A172 (cell line): ENCODE results near the gene EIF2S2. TPM values are rescaled to one million over a fixed set of nuclear protein-coding genes. Genes with fewer than 3 reads are reported as not detected.

ENCODE experiments used
- DNase-seq: peaks from one replicate; pipeline ENCODE4 v3.0.0-alpha.2; 2015; ENCODE audit warnings: low spot score
- total RNA-seq: library from RNA; depleted of rRNA; stranded (reverse); fragments of >200 nt; shearing (Covaris generic); gene quantifications from 2 replicates; pipeline ENCODE4 v1.2.3, GENCODE V29; 2014

The EIF2S2 gene
- total RNA-seq, 1 experiment from 2014 or later, result 203 TPM

DNA sequence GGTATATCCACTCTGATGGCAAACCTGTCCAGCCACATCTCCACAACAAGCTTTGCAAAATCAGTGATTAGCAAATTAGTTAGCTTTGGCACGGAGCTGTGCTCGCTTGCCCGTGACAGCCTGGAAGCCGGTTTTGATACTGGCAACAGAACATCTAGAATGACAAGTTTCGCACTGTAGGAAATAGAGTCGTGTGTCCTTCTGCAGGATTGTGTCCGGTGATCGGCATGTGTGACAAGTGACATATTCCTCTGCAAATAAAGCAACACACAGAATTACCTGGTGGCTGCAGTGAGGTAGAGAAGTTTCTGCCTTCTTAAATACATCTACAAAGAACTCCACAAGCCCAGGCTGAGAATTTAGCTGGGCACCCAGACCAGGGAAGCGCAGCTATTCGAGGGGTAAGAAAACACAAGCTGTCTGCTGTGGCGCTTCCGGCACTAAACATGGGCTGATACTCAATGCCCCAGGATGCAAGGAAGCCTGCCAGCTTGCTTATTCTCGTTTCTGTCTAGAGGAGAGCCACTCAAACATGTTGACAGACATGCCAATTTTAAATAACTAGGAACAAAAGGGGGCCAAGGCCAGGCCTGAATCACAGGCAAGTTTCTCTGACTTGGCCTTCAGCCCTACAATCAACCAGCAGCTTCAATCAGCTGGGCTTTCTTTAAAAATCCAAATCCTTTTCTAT lies 22.2 kb downstream of the EIF2S2 start:
- DNase-seq, result no peak

DNA sequence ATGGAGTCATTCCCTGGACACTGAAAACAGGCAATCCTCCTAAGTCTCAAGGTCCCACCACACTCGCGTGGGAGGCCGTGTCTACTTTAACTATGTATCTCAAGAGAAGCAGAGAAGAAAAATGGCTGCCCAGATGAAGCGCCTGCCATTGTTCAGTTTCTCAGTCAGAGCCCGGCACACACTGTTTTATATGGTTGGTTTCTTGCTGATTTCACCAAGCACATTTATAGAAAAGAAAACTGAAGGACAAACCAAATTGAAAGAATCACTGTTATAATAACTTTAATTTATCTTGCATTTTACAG lies 22.9 kb downstream of the EIF2S2 start:
- DNase-seq, result no peak

DNA sequence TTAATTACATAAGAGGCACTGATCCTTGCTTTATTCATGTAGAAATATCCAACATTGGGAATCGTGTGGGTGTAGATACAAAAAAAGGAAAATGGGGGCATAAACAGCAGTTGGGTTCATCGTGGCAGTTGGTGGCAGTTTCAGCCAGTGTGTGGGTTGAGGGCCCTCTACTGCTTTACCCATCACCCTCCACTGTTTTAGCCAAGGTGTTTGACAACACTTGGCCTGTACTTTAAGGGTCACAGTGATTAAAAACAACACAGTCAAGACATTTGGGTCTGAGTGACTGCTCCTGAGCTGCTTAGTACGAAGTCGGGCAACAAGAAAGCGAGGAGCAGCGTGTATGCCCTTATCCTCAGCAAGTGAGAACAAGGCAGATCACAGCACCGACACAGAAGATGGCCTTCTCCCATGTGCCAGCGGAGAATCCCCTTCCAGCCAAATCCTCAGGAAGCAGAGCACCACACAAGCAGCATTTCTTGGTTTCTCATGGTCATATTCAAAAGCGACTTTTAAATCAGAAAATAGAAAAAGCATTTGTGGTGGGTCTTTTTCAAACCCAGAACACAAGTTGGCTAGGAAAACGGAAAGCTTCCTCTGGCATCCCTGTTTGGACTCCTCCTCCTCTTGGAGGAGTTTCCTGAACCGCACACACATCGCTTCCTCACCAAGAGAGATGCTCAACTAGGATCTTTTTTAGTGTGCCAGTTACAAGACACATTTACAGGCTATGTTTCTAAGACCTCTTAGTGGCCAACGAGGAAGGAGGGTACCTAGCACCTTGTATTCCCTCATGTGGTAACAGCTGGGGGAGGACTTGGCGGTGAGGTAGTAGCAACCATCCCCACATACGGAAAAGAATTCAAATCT lies 23.5 kb downstream of the EIF2S2 start:
- DNase-seq, result no peak

DNA sequence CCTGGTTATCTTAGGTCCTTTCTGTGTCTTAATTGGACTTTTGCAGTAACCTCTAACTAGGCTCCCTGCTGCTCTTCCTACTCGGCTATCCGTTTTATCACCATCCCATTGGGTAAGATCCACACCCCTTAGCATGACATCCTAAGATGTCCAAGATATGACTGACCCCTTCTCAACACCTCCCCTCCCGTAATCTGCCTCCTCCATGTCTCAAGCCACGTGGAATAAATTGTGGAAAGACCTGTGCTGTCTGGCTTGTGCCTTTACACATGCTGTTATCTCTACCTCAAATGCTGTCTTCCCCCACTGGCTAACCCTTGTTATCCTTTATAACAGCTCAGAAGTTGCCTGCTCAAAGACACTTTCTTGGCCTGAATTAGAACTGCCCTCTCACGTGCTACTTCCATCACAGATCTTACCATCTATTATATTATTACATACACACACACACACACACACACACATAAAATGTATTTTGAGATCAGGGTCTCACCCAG lies 26.5 kb downstream of the EIF2S2 start:
- no peak for DNase-seq

DNA sequence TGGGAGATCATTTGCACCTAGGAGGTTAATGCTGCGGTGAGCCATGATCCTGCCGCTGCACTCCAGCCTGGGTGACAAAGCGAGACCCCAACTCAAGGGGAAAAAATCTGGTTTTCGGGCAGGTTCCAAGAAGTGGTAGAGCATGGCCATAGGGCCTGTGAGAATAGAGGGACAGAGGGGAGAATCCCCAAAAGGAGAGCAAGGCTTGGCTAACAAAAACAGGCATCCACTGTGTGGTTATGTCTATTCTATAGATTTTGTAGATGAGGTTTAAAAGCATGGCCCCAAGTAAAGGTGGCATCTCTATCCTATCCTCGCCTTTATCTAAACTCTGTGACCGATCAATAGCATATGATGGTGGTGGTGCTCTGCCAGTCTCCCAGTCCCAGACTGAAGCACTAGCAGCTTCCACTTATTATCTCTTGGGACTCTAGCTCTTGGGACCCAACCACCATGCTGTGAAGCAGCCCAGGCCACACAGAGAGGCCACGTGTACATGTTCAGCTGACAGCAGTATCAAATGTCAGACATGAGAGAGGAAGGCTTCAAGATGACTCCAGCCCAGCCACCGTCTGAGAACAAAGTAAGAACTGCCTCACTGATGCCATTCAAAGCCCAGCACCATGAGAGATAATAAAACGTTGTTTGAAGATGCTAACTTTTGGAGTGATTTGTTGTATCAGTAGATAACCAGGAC lies 27.7 kb downstream of the EIF2S2 start:
- no peak for DNase-seq

DNA sequence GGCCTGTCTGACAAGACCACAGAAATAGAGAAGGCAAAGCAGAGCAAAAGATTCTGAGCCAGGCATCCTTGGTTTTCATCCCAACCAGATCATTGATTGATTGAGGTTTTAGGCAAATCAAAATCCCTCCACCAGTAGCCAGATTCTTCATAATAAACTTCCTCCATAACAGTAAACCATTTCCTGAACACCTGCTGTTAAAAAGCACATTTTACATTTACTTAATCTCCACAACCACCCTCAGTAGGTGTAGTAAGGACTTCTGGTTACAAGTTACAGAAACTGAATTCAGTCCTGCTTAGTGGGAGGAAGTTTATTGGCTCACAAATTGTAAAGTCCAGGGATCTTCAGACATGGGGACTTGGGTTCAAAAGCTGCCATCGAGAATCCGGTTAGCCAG lies 28.3 kb downstream of the EIF2S2 start:
- no peak for DNase-seq

DNA sequence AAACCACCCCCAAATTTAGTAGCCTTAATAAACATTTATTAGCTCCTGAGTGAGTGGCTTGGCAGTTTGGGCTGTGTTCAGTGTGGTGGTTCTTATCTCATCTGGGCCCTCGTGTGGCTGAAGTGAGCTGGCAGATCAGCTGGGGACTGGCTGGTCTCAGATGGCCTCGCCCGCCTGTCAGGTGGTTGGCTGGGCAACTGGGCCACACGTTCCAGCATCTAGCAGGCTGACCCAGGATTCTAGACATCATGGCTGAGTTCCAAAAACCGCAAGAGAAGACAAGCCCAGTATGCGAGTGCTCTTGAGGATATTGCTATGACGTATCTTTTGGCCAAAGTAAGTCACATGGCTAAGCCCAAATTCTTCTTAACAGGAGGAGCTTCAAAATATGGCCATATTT lies 28.9 kb downstream of the EIF2S2 start:
- DNase-seq, result peak; percentile 98

DNA sequence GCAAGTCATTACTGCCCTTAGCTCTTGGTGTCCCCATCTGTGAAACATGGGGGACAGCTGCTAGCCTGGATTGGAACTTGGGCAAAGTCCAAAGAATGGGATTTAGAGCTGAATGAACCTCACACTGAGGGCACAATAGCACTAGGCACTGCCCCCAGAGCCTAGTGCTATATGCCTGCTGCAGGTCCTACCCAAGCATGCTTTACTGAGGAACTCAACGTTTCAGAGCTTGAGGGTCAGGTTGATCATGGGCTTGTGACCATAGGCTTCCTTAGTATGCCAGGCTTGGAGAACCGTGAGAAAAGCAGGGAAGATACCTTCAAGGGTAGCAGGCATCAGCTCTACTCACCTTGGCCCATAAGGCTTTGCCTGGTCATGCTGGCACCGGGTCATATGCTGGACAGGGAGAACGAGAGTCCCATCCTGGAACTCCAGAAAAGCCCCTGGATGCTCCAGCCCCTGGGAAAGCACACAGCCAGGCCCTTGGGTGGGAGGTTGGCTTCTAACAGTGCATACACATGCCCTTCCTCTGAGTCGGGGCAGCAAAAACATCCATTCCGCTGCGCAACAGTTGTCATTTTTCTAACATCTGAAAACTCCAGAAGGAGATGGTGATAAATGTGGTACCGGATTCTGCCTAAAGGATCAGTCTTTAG lies 29.7 kb downstream of the EIF2S2 start:
- no peak for DNase-seq

DNA sequence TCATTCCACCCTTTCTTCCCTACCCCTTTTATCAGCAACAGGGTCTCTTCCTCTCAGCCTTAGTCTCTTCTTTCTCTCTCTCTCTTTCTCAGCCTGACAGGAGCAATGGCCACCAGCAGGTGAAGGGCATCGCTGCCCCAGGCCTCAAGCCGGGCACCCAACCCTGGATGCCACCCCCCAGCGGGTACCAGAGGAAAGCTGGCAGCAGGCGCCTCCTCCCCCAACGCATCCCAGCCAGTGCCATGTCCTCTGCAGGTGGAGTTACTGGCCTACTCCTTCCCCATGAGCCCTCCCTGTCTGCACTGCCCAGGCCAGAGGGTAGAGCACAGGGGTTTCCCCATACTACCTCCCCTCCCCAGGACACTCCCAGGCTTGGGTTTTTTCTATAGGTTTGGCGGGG lies 32.2 kb downstream of the EIF2S2 start:
- no peak for DNase-seq

DNA sequence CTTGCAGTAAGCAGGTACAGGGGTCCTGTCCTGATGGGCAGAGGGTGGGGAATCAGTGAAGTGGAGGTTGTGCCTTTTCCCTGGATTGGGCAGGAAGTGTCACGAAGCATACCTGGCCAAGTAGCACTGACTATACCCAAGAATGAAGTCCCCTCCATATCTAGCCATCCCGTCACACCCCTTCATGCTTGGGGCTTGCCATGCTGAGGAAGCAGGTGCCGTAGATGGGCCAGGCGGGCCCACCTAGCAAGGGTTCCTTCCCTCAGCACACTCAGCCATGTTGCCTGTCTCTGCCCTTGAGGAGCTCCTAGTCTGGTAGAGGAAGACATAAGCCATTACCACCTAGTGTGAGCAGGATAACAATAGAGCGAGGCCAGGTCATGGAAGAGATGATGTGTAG lies 33.5 kb downstream of the EIF2S2 start:
- no peak for DNase-seq

DNA sequence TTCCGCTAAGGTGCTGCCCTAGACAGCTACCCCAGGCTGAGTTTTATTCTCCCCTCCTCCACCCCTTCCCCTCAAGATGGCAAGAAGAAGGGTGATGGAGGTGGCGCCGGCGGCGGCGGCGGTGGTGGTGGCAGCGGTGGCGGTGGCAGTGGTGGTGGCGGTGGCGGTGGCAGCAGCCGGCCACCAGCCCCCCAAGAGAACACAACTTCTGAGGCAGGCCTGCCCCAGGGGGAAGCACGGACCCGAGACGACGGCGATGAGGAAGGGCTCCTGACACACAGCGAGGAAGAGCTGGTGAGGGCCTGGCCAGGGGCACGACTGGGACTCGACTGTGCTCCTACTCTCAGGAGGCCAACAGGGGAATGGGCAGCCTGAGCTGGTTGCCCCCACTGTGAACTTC lies 35.1 kb downstream of the EIF2S2 start:
- DNase-seq, result no peak

DNA sequence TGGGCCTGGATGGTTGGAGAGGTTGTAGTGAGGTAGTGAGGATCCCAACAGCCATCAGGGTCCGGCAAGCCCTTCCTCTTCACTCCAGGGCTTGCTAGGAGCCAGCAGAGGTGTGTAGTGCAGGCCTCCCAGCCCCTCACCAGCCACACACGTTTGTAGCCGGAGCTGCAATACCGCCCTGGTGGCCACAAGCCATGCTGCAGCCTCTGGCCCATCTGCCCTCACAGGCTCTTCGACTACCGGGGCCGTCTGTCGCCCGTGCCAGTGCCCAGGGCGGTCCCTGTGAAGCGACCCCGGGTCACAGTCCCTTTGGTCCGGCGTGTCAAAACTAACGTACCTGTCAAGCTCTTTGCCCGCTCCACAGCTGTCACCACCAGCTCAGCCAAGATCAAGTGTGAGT lies 36.4 kb downstream of the EIF2S2 start:
- no peak for DNase-seq

DNA sequence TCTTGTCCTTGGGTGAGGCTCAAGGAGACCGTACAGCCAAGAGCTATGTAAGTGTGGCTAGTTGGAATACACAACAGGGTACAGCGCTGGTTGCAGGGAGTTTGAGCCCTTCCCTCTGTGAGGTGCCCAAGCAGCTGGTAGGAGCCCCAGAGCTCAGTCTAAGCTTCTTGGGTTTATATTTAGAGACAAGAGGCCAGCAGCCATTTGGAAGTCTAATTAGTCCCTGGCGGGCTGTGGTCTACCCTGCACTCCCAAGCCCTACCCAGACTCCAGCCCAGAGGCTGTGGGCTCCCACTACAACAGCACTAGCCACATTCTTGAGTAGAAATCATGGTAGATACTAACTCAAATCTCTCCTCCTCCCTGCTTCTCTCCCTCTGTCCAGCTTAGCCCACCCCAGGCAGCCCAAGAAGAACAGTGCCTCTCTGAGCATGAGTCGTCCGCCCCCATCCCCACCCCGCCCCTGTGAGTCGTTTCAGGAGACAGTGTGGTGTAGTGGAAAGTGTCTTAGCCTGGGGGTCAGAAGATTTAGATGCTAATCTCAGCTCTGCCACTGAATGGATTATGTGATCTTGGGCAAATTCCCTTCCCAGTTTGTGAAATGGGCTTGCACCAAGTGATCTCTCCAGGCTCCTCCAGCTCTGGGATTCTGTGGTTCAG lies 37.8 kb downstream of the EIF2S2 start:
- DNase-seq, result no peak

DNA sequence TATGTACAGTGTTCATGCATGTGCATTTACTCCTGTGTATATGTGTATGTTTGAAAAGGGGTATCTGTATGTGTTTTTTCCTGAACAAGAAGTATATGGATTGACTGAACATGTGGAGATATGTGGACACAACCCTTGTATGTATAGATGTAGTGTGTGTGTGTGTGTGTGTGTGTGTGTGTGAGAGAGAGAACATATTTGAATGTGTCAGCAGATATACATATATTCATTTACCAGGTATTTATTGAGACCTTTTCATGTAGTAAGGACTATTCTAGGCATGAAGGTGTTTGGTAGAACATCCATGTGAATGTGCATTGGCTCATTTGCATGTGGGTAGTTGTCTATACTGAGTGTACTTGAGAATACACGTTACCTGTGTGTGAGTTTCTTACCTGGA lies 39.3 kb downstream of the EIF2S2 start:
- DNase-seq, result no peak

DNA sequence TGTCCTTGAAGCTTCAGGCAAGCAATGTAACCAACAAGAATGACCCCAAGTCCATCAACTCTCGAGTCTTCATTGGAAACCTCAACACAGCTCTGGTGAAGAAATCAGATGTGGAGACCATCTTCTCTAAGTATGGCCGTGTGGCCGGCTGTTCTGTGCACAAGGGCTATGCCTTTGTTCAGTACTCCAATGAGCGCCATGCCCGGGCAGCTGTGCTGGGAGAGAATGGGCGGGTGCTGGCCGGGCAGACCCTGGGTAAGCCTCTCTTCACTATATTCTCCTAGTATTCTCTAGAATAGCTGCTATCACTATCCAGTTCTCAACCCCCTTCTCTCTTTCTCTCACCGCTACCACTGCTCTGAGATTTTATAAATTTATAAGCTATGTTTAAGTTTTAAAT lies 40.0 kb downstream of the EIF2S2 start:
- no peak for DNase-seq

DNA sequence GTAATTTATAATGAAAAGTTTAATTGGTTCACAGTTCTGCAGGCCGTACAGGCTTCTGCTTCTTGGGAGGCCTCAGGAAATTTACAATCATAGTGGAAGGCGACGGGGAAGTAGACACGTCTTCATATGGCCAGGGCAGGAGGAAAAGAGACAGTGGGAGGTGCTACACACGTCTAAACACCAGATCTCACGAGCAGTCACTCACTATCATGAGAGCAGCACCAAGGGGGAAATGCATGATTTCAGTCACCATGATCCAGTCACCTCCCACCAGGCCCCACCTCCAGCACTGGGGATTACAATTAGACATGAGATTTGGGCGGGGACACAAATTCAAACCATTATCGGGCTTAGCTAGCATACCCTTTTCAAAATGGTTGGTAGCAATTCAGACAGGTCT lies 41.2 kb downstream of the EIF2S2 start:
- DNase-seq, result no peak

DNA sequence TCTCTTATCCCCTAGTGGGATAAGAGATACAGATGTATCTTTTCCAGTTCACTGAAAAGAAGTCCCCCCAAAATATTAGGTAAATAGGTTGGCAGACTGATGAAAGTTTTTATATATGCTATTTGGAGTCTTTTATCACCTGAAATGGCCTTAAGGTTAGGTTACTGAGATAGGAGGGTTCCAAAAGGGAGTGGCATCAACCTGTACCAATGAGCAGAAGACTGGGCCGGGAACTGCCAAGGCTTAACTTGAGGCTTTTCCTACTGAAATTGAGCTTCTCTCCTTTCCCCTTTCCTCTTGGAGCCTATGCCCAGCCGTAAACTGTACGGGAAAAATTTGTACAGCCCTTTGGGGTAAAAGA lies 42.0 kb downstream of the EIF2S2 start:
- DNase-seq, result no peak

DNA sequence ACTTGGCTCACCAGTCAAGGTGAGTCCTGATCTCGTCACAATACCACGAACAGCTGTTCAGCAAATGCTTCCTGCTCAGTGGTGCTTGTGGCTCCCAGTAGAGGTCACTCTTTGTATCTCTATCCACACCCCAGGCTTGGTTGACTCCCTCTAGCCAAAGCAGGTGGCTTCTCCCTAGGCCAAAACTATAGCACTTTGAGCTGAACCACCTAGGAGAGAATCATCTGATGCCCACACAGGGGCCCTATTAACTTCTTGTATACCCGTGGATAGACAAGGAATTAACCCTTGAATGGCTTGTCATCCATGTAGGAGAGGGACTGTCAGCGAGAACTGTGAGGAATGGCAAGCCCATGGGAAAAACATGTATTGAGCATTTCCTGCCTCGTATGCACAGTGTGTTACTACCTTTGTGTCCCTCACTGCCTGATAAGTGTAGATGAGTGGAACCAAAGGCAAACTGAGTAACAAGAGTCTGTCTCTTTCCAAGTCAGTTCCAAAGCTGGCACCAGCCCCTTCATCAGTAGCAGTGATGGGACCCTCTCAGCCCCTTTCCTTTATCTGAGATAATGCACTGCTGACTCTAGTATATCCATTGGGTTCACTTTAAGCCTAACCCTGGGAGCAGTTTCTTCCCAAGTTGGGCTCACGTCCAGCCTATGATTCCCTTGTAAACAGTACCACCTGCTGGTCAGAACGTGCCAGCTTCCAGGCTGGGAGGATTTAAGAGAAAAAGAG lies 42.5 kb downstream of the EIF2S2 start:
- DNase-seq, result peak; percentile 71

DNA sequence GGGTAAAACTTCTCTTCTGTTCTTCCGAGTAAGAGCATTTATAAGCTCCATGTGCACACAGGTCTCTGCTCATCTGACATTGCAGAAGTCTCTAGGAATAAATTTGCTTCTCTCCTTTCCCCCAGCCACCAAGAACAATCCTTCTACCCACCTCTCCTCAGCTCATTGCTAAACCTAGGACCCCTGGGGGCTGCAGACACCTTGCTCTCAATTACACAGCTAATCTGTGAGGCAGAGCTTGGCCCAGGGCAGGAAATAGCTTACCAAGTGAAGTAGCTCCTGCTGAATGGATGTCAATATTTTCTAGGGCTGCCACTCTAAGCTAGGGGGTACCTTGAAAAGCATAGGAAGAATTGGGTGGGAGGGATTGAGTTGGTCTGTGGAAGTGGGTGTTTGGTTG lies 44.0 kb downstream of the EIF2S2 start:
- no peak for DNase-seq

DNA sequence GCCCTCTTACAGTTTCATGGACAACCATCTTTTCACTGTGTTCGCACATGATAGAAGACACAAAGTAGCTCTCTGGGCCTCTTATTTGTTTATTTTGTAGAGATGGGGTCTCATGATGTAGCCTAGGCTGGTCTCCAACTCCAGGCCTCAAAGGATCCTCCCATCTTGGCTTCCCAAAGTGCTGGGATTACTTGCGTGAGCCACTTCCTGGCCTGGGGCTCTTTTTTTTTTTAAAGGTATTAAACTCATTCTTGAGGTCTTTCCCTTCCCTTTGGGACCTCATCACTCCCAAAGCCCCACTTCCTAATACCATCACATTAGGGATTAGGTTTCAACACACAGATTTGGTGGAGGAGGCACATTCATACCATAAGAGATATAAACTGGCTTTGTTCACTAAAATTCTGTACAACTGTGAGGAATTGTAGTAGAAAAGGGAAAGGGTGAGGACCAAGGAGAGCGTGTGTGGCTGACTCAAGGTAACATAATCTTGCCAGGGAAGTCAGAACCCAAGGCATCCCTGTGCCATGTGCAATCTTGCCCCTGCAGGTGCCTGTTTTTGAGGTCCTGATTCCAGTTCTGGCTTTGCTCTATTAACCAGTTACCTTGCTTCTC lies 45.5 kb downstream of the EIF2S2 start:
- no peak for DNase-seq

DNA sequence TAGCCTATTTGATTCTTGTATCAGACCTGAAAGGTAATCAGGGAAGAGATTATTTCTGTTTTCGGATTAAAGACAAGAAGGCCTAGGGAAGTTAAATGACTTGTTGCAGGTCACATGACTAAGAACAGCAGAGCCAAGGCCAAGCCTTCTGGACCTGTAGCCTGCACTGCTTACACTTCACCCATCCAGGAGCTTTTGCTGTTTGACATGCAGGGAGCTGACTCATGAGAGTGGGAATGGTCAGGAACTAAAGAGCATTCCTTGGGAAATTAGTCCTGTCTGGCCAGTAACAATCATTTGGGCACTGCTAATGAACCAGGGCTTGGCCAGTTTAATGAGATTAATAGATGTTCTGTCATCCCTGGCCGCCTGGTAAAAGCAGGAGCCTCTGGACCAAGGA lies 46.8 kb downstream of the EIF2S2 start:
- DNase-seq, result peak; percentile 72
